Right hindlimb (tissue), 1 donor: Measurements from ENCODE around the gene FOXA1.

Source experiments
- DNase-seq: peaks from one replicate; pipeline ENCODE4 v3.0.0-alpha.2; 2018

FOXA1 gene

GRCh38 chr14:37594971-37595808, at the start of gene FOXA1, which contains the start of gene TTC6:
FOXA1 (minus strand) TSS chr14:37595249; CDS start chr14:37594972, 277 bp downstream.
TTC6 (plus strand) TSS chr14:37595629; CDS start chr14:37622065, 26,436 bp downstream.
- DNase-seq = no peak

GRCh38 chr14:37643701-37644100, 48.7 kb upstream of the FOXA1 start:
- DNase-seq = no peak

- no peak for DNase-seq
Observed at GRCh38 chr14:37642125-37642524, 47.1 kb upstream of the FOXA1 start.

- DNase-seq = no peak
Observed at GRCh38 chr14:37641117-37641516, 46.1 kb upstream of the FOXA1 start.

- no peak for DNase-seq
Observed at GRCh38 chr14:37638599-37638998, 43.5 kb upstream of the FOXA1 start.

- no peak for DNase-seq
Observed at GRCh38 chr14:37637341-37637740, 42.3 kb upstream of the FOXA1 start.

- DNase-seq = no peak
Observed at GRCh38 chr14:37625597-37626595, 30.8 kb upstream of the FOXA1 start.

- DNase-seq = no peak
Observed at GRCh38 chr14:37623971-37624370, 28.9 kb upstream of the FOXA1 start.

- DNase-seq = no peak
Observed at GRCh38 chr14:37623426-37623951, 28.4 kb upstream of the FOXA1 start.

- peak; percentile 48 for DNase-seq
Observed at GRCh38 chr14:37622231-37622923, 27.3 kb upstream of the FOXA1 start.

GRCh38 chr14:37620856-37621255, 25.8 kb upstream of the FOXA1 start:
- DNase-seq = no peak

GRCh38 chr14:37618498-37619028, 23.5 kb upstream of the FOXA1 start:
- DNase-seq = no peak

GRCh38 chr14:37617864-37618365, 22.9 kb upstream of the FOXA1 start:
- no peak for DNase-seq

- no peak for DNase-seq
Observed at GRCh38 chr14:37616853-37617252, 21.8 kb upstream of the FOXA1 start.

- no peak for DNase-seq
Observed at GRCh38 chr14:37615582-37616289, 20.7 kb upstream of the FOXA1 start.

GRCh38 chr14:37610945-37611523, 16.0 kb upstream of the FOXA1 start:
- DNase-seq = no peak

- DNase-seq = no peak
Observed at GRCh38 chr14:37608649-37609048, 13.6 kb upstream of the FOXA1 start.

- DNase-seq = no peak
Observed at GRCh38 chr14:37606678-37607077, 11.6 kb upstream of the FOXA1 start.

- DNase-seq = no peak
Observed at GRCh38 chr14:37603688-37604251, 8.7 kb upstream of the FOXA1 start.

- no peak for DNase-seq
Observed at GRCh38 chr14:37602605-37603453, 7.8 kb upstream of the FOXA1 start.
